HL-60/S4 treated with retinoic acid at 250 ng/mL for 4 days and 3 days (cell line): ENCODE results near the gene CDC25A.
"Not testable (repeated sequence)": the region's sequence is repeated elsewhere in the genome, so short reads cannot be mapped to it uniquely, and the experiment has no call there.

Experiments used
- in situ Hi-C: fragments of 300-500 bp; cut with MboI; formaldehyde crosslinking; loops from 2 replicates; pipeline ENCODE4 v1.7.0; 2022; ENCODE audit warnings: low sequenced_read_pairs

Gene CDC25A

DNA sequence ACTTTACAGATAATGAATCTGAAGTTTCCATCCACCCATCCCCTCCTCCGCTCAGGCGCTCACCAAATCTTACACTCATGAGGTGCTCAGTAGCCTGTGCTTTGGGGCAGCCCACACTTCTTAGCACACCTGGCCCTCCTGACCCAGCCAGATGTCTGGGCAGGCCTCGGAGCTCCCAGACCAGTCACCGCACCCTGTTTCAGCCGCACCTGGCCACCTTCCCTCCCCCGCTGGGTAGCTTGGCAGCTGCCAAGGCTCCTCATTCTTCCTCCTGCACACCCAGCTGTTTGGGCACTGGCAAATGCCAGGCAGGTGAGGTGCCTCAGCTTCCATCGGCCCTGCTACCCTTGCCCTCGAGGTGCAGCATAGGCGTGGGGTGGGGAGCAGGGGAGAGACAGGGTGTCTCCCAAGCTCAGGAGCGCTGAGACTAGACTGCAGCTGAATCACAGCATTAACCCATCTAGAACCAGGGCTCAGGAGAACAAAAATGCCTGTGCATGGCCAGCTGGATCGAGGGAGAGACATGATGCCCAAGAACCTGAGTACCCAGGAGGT lies 45.8 kb downstream of the CDC25A start:
- in situ Hi-C loops, result no loop called here

DNA sequence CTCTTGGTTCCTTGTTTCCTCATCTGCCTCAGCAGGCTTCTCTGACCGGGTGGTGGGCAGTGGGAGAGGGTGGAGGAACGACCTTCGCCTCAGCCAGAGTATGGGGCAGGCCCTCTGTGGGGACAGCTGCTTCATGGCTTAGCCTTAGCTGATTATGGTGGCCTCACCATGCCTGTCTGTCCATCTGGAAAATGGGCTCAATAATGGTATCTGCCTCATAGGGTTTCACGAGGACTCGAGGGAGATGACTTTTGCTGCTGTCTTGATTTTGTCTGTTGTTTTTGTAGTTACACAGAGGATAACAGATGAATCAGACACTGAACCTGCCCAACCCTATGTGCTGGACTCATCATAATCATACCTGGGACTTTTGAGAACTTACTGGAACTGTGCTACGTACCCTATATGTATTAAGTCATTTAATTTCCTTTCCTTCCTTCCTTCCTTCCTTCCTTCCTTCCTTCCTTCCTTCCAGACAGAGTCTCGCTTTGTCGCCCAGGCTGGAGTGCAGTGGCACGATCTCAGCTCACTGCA lies 46.5 kb downstream of the CDC25A start:
- in situ Hi-C loops, result no loop called here

DNA sequence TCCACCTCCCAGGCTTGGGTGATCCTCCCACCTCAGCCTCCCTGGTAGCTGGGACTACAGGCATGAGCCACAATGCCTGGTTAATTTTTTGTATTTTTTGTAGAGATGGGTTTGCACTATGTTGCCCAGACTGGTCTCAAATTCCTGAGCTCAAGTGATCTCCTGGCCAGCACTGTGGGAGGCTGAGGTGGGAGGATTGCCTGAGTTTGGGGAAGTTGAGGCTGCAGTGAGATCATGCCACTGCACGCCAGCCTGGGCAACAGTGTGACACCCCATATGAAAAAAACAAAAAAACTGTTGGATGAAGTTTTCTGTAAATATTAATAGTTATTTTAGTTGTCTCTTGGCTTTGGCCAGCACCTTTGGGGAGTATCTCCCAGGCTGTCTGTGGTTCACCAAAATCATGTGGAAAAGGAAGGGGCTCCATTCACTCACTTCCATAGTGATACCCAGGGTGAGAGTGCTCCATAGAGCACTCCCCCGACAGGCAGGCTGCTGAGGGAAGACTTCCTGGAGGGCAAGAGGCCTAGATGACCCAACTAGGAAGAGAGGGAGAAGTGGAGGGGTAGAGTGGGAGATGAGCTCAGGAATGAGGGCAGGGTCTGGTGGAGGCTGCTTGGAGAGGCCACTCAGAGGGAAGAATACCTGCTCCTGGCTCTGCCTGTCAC lies 47.1 kb downstream of the CDC25A start:
- in situ Hi-C loops, result no loop called here

DNA sequence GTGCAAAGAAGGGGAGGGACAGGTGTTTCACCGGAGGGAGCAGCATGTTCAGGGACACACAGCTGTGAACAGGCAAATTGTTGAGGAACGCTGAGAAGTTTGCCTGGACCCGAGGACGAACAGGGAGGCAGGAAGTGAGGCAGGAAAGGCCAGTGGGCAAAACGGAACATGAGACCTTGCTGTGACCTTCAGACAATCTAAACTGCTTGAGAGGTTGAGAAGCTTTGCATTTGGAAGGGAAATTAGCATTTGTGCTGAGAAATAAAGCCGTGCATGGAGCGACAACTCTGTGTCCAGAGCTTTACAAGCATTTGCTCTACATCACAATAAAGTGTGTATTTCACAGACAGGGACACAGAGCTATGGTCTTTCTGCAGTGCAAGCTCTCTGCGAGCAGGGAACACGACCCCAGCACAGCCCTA lies 47.9 kb downstream of the CDC25A start:
- in situ Hi-C loops, result no loop called here

DNA sequence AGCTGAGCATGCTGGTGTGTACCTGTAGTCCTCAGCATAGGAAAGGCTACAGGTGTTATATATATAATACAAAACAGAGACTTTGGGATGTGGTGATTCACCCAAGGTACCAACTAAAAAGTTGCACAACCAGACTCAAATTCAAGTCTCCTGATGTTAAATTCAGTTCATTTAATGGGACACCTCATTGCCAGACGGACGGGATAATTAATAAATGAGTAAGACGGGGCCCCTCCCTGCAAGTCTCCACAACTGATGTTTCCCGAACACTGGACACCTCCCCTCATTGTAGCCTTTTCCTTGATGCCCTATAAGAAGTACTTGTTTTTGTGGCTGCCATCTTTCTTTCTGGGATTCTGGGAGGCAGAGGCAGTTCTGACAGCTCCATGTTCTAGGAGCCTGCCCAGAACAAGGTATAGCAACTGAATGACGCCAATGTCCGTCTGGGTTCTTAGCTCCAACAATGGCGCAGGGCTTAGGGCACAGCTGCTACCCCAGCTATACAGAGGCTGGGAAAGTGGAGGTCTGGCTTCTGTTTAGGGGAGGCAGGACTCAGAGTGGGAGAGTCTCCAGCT lies 50.7 kb downstream of the CDC25A start:
- in situ Hi-C loops, result no loop called here

DNA sequence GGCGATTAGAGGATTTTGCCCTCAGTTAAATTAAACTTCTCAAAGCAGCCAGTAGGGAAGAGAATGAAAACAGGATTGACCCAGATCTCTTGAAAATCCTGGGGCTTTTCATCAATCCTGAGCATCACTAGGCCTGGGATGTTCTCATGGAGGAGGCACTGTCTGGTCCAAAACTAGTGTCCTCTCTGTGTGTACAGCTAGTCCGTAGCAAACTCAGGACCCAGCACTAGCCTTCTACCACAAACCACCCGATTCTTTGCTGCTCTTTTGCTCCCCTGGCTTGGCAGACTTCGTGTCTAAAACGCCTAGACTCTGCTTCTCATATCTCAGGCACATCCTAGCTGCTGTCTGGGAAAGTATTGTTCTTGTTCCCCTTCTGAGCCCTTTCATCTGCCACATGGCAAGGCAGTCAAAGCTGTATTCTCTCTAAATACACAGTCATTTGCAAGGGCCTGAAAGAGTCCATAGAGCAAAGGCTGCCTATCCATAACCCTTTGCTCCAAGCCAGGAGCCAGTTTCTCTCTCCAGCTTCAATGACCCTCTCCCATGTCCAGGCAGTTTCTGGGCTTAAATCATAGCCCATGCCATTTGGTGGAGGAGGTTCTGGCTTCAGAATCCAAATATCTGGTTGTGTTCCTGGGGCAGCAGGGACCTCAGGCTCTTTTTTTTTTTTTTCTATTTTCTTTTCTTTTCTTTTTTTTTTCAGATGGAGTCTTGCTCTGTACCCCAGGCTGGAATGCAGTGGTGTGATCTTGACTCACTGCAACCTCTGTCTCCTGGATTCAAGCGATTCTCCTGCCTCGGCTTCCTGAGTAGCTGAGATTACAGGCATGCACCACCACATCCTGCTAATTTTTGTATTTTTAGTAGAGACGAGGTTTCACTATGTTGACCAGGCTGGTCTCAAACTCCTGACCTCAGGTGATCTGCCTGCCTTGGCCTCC lies 52.4 kb downstream of the CDC25A start:
- in situ Hi-C loops, result no loop called here

DNA sequence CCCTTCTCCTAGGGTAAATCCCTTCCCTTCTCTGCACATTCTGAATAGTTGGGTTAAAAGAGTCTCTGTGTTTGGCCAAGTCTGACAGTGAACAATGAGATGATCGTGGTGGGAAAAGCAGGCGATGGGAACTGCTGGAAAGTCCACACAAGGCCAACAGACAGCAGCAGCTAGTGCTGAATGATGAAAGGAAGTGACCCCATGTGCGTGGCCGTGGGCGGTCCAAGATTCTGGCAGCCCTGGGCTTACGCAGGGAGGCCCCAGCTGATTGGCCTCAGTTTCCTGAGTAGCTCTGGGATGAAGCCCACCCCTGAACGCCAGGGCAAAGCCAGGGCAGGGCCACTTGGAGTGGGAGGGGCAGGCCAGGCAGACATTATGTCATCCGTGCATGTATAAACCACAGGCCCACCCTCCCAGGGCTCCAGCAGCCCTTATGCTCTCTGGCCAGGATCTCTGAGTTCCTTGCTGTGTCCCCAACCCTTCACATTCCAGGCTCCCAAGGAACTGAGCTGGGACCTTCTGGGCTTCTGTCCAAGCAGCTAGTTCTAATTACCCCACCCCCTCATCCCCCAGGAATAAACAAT lies 57.8 kb downstream of the CDC25A start:
- in situ Hi-C loops, result no loop called here

DNA sequence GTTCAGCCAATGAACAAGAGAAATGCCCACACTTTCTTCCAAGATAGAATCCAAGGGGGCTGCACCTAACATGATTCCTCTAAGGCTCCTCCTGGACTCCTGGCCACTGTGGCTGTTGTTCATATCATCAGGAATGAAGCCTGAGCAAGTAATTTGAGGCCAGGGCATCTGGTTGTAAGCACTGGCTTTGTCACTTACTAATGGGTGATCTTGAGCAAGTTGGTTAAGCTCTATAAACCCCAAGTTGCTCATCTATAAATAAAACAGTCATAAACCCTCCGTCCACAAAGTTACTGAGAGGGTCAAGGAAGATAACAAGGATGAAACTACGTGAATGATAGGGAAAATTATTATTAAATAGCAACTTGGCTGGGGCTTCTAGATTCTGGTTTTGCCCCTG lies 58.3 kb downstream of the CDC25A start:
- in situ Hi-C loops, result no loop called here

DNA sequence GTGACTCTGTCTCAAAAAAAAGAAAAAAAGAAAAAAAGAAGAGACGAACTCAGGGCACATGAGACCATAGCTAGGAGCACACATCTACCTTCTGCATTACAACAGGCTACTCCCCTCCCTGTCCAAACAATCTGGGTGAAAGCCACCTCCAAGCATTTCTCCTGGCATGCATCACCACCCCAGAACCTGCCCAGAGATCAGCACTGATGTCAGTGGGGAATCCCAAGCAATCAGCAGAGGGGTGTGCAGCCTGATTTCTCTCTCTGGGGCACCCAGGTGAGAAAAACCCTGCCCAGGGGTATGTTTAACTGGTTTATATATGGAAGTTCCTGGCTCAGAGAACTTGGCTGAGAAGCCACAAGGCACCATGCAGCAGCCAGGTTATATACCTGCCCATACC lies 59.4 kb downstream of the CDC25A start:
- in situ Hi-C loops, result no loop called here

DNA sequence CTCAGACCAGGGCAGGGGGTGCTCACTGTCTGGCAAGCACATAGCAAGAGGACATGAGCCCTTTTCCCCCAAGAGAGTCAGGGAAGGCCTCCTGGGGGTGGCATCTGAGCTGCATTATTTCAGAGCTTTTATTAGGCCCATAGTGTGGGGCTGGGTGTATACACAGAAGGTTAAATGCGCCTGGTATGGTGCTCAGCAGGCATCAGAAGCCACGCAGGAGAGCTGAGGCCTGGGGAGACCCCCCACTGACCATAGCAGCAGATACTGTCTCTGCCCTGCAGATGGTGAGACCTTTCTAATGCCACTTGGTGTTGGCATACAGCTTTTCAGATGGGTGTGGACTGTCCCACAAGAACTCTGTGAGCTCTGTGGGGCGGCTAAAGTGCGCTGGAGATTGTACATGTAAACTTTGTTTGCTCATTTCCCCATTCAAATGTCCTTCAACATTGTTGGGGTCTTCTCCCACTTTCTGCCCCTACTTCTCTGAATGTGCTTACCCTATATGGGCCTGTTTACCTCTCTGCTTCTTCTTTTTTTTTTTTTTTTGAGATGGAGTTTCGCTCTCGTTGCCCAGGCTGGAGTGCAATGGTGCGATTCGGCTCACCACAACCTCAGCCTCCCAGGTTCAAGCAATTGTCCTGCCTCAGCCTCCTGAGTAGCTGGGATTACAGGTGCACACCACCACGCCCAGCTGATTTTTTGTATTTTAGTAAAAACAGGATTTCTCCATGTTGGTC lies 62.2 kb downstream of the CDC25A start:
- in situ Hi-C loops, result no loop called here

DNA sequence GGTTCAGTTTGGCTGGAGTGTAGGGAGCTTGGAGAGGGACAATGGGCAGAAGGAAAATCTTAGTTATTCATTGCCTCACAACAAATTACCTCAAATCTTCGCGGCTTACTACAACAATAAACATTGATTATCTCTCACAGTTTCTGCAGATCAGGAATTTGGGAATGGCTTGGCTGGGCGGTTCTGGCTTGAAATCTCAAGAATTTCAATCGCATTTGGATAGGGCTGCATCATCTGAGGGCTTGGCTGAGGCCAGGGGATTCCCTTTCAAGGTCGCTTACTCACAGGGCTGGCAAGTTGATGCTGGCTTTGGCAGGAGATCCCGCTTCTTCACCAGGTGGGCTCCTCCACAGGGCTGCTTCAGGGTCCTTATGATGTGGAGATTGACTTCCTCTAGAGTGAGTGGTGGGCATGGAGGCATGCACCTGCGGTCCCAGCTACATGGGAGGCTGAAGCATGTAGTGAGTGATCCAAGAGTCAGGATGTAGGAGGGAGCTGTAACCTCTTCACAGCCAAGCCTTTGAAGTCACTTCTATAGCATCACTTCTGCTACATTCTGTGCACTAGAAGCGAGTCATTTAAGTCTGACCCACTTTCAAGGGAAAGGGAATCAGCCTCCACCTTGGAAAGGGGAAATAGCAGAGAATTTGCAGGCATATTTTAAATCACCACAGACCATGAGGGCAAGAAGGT lies 63.1 kb downstream of the CDC25A start:
- in situ Hi-C loops, result no loop called here

DNA sequence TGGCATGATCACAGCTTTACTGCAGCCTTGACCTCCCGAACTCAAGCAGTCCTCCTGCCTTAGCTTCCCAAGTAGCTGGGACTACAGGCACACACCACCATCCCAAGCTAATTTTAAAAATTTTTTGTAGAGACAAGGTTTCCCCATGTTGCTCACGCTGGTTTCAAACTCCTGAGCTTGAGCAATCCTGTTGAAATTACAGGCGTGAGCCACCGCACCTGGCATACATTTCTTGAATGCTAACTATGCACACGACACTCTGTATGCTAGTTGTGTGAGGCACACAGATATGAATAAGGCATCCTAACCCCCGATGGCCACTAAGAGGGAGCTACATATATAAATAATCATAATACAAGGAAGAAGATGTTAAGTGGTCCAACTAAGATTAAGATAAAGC lies 64.9 kb downstream of the CDC25A start:
- in situ Hi-C loops, result no loop called here

DNA sequence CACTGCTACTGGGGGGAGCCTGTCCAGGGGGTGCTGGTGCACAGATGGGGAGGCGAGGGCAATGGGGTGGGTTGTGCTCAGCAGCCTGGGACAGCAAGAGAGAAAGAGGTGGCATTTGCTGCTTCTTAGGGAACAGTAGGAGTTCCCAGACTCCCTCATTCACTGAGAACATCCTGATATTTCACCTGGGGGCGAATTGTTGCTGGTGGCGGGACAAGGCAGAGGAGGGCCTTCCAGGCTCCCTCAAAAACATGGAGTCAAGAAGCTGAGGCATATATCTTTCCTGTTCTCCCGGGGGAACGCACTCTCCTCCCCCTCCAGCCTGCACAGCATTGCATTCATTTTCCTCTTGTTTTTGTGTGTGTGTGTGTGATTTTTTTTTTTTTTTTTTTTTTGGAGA lies 65.7 kb downstream of the CDC25A start:
- in situ Hi-C loops, result no loop called here

DNA sequence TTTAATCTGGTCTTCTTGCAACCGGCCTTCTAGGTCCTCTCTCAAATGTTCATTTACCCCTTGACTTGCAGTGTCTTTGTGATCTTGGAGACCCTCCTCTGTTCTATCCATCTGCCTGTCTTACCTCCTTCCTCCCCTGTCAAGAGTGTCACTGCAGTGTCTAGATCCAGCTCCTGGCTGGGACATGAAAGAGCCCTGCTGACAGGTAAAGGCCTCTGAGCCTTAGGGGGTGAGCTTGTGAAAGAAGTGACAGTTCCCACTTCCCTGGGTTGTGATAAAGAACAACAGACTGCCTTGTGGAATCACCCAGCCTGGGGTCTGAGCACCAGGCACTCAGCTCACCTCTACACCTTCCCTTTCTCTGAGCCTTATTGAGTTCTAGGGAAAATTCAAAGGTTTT lies 68.0 kb downstream of the CDC25A start:
- in situ Hi-C loops, result no loop called here

DNA sequence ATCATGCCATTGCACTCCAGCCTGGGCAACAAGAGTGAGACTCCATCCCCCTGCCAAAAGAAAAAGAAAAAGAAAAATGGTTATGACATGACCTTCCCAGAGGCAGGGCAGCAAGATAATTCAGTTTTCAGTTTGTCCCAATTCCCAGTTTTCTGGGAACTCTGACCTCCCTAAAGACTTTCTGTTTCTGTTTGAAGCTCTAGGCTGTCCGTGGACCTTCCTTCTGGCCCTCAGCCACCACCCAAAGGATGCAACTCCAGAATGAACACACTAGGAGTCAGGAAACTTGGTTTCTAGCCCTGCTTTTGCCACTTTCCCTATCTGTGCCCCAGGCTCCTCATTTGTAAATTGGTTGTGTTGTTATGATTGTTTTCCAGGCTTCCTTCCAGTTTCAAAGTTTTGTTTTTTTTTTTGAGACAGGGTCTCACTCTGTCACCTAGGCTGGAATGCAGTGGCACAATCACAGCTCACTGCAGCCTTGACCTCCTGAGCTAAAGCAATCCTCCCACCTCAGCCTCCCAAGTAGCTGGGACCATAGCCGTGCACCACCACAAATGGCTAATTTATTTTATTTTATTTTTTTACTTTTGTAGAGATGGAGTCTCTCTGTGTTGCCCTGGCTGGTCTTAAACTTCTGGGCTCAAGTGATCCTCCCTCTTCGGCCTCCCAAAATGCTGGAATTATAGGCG lies 68.6 kb downstream of the CDC25A start:
- in situ Hi-C loops, result no loop called here

DNA sequence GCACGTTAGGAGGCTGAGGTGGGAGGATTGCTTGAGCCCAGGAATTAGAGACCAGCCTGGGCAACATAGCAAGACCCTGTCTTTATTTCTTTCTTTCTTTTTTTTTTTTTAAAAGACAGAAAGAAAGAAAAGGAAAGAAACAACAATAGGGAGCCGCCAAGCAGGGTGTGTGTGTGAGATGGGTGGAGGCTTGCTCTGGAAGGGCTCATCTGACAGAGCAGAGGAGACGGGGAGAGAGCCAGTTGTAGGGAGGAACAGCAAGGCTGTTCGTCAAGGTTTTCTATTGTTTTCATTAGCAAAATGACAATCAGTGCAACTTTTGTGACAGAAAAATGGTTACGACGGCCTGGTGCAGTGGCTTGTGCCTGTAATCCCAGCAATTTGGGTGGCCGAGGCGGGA lies 69.3 kb downstream of the CDC25A start:
- in situ Hi-C loops, result no loop called here

DNA sequence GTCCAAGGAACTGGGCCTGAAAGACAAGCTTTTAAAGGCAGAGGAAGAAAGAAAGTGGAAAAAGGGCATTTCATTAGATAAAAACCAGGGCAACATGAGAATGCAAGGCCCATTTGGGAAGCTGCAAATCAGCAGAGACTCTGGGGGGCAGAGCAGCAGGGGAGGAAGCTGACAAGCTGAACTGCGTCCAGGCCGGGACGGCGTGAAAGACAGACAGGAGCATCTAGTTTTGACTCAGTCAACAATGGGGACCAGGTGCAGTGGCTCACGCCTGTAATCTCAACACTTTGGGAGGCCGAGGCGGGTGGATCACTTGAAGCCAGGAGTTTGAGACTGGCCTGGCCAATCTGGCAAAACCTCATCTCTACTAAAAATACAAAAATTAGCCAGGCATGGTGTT lies 69.9 kb downstream of the CDC25A start:
- in situ Hi-C loops, result no loop called here

DNA sequence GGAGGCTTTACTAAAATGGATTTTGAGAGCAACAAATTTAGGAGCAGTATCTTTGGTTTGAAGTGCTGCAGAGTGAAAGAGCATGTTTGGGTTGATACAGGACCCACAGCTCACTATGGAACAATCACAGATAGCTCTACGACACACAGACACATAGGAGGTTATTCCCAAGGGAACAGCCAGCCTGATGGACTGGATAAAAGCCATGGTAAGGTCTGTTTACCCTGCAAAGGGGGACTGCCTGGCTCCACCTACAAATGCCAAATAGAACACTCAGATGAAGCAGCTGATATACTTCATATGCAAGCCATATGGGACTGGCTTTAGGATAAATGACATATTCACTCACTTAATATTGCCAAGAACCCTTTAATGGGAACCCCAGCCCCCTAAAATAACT lies 75.4 kb downstream of the CDC25A start:
- in situ Hi-C loops, result no loop called here

DNA sequence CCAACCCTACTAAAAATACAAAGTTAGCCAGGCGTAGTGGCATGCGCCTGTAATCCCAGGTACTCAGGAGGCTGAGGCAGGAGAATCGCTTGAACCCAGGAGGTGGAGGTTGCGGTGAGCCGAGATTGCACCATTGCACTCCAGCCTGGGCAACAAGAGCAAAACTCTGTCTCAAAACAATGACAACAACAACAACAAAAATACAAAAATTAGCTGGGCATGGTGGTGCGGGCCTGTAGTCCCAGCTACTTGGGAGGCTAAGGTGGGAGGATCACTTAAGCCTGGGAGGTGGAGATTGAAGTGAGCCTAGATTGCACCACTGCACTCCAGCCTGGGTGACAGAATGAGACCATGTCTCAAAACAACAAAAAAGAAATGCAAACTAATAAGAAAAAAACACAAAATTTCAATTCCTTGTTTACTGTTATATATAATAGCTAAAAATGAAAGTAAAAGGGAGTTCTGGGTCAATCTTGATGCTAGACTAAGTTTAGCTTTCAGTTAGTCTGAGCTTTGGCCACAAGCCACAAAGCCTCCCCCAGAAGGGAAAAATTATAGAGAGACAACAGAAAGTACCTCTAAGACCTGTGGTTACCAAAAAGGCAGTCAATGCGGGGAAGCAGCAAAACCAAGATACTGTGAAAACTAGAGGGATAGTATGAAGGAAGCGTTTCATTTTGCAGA lies 76.0 kb downstream of the CDC25A start:
- in situ Hi-C loops, result not testable (repeated sequence)
